CD4-positive, alpha-beta T cell treated with Interleukin-6 at 100 ng/mL for 8 hours (primary cell): Measurements from ENCODE around the gene CDKAL1.
"Not testable (repeated sequence)": the region's sequence is repeated elsewhere in the genome, so short reads cannot be mapped to it uniquely, and the experiment has no call there.

Experiments
- DNase-seq: peaks from one replicate; pipeline ENCODE4 v3.0.0-alpha.2; 2020; ENCODE audit warnings: mixed read lengths, low spot score

CDKAL1 gene

DNA sequence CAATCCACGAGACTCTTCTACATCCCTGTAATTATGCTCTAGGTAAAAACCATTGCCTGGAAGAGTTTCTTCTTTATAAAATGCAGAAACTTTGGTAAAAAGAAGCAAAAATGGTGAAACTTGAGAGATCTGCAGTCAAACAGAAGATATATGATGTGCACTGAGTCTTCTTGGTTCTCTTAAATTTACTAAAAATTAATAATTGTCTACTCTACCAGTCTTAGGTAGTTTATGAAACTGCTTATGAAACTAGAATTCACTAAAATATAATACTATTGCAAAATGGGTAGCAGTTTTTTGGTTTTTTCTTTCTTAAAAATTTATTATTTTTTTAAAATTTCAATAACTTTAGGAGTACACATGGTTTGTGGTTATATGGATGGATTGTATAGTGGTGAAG, 540.2 kb downstream of the CDKAL1 start:
- no peak for DNase-seq

- DNase-seq = no peak
Measured at GRCh38 chr6:21075986-21076385, 541.7 kb downstream of the CDKAL1 start.

DNA sequence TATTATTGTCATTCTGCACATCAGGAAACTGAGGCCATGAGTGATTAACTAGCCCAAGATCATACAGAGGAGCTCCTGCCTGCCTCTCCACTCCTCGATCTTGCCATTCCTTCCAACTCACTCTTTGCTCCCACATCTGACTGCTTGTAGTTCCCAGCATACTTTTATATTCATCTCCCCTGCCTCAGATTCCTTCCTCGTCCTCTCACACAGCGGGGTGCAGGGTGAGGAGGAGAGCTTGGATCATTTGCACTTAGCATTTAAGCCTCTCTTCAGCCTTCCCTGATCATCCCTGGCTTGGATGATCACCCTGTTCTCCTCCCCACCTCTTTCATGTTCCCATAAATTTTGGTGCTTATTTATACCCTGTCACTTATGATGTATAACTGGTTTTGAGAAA, 544.2 kb downstream of the CDKAL1 start:
- DNase-seq = no peak

- DNase-seq = no peak
Measured at GRCh38 chr6:21079468-21080048, 545.3 kb downstream of the CDKAL1 start.

- no peak for DNase-seq
Measured at GRCh38 chr6:21080221-21080620, 546.0 kb downstream of the CDKAL1 start.

GRCh38 chr6:21082091-21082490, 547.8 kb downstream of the CDKAL1 start:
- DNase-seq = no peak

DNA sequence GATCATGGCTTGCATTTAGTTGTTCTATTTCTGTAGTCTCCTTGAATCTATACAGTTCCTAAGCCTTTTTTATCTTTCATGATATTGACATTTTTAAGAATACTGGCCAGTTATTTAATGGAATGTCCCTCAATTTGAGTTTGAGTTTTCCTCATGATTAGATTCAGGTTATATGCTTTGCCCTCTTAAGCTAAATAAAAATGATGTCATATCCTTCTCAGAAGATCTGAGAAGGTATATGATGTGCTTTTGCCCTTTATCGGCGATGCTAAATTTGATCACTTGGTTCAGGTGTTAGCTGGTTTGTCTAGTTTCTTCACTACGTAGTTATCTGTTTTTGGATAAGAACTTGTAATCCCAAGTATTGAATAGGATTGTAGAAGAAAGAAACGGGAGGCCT, 549.5 kb downstream of the CDKAL1 start:
- no peak for DNase-seq

DNA sequence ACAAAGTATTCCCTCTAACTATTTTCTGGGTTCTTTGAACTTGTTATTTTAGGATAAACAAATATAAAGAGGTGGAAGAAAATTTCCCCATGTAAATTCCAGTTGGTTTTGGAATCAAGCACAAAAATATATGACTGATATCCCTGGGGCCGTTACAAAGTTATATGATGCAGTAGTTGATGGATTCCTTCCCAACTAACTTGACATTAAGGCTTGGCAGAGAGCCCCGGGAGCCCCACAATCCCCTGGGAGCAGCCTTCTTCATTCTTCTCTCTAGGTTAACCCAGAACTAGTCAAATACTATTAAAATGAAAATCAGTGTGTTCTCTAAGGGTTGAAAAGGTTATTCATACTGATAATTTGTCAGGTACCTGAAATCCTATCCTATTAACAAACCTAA, 550.4 kb downstream of the CDKAL1 start:
- no peak for DNase-seq

DNA sequence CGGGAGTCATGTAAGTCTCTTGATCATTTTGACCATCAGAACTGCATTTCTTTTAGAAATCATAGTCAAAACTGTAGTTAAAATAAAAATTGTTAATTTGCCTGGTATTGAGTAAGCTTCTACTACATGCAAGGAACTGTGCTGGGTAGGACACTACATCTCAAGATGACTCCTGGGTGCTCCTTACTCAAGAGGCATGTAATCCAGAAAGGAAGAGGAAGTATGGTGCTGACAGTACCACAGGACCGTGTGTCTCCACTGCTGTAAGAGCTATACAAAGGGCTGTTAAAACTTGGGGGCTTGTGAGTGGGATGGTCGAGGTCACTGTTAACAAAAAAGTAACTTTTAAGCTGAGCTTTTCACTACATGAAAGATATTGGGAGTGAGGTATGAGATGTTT, 551.0 kb downstream of the CDKAL1 start:
- no peak for DNase-seq

DNA sequence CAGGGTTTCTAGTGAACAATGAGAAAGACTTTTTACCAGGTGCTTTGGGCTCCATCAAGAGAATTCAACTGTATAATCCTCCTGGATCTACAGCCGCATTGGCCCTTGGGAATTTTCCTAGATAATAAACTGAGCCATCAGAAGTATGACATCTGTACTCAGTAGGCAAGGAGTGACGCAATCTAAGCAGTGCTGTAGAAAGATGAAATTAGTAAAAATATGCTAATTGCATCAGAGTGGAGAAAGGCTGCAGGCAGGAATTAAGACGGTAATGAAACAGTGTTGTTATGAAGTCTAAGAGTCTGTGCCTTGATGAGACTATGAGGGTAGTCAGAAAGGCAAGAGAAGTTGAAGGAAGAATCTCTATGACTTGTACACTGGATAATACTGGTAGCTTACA, 551.4 kb downstream of the CDKAL1 start:
- DNase-seq = no peak

- no peak for DNase-seq
Measured at GRCh38 chr6:21087188-21087587, 552.9 kb downstream of the CDKAL1 start.

DNA sequence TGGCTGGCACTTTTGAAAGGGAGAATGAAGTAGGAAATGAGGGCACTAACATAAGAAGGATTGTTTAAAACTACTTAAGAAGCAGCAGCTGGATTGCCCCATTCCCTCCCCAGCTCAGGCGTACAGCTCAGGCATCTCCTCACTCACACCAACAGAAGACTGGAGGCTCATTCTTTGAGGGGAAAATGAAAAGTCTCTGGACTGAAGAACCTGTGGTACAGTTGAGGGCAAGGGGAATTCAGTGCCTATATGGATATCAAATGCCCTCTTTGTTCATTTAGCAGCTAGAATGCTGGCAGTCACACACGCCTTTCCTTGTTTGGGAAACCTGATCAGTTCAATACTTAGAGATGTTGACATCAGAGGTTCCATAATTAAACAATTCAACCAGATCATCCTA, 557.2 kb downstream of the CDKAL1 start:
- no peak for DNase-seq

GRCh38 chr6:21092231-21092772, 558.0 kb downstream of the CDKAL1 start:
- not testable (repeated sequence) for DNase-seq

DNA sequence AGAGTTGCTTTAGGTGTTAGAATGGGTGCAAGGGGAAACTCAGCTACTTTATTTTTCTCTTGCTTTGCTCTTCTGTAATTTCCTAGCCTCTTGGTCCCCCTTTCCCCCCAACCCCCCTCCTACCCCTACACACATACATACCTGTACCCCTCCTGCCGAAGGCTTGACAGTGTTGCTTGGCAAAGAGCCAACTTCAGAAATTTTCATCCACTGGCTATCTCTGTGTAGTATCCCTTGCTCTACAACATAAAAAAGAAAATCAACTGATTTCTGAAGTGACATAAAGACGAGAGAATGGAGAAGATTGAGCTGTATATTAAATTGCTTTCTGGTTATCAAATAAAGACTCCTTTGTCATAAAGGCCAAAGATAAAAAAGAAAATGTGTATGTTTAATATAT, 561.2 kb downstream of the CDKAL1 start:
- DNase-seq = no peak

GRCh38 chr6:21098134-21098533, 563.9 kb downstream of the CDKAL1 start:
- DNase-seq = no peak

DNA sequence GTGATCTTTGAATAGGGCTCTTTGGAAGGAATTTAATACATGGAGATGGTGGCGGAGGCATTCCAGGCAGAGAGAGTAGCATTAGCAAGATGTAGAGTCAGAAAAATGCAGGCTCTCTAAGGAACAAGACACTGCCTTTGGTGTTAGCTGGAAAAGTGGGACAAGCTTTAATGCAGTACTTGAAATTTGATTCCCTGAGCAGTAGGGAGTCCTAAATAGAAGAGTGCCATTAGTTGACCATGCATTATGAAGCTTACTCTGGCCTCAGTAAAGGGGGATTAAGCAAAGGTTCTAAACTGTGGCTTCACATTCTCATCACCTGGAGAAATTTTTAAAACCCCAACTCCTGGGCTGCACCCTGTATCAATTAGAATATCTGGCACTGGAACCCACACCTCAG, 564.5 kb downstream of the CDKAL1 start:
- no peak for DNase-seq

DNA sequence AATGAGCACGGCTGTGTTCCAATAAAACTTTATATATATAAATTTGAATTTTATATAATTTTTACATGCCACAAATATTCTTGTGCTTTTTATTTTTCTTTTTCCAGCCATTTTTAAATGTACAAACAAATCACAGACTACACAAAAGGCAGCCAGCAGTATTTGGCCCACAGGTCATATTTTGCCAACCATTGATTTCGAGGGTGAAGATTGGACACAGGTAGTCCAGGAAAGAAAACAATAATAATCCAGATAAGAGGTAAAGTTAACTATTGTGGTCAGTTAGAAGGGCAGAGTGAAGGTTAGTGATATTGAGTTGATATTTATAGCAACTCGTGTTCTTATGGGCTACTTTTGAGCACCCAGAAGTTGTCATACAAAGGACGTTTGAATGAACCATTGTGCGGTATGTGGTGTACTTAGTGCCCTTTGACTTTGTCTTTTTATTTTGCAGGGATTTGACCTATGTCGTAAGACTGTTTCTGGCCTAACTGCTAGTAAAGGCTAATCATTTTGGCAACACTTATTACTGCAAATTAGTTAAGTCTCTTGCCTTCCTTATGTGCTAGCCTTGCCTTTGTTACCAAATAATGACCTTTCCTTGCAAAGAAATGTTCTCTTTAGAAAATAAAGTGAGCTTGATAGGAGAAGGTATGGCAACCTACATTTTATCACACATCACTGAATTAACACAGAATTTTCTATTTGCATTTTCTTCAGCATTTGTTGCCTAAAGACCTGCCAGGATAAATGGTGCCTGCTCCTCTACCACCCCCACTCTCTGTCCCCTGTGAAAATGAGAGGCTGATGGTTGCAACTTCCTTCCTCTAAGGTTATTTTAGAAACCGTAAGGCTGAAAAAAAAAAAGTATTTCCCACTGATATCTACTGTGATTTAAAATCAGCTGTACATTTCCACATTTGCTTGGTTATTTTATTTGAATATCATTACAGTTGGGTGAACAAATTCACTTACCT, 565.4 kb downstream of the CDKAL1 start:
- DNase-seq = no peak

GRCh38 chr6:21100991-21101390, 566.7 kb downstream of the CDKAL1 start:
- DNase-seq = no peak

GRCh38 chr6:21101694-21102093, 567.4 kb downstream of the CDKAL1 start:
- DNase-seq = no peak

DNA sequence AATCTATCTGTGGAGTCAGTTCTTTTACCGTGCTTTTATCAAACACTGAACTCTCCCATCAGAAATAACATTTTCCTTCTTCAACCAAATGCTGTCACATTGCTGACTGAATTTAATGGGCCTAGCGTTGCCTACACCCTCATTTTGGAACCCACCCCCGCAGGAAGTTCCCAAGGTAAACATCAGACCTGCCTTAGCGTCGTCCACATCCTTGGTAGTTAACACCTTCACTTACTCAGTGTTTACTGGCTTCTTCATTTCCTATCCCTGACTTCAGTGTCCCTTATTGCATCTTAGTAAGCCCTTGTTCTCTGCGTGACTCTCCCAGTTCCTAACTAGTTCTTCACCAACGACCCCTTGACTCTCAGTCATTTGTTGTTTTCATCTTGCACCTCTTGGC, 567.9 kb downstream of the CDKAL1 start:
- DNase-seq = no peak

- DNase-seq = no peak
Measured at GRCh38 chr6:21102624-21103023, 568.4 kb downstream of the CDKAL1 start.

DNA sequence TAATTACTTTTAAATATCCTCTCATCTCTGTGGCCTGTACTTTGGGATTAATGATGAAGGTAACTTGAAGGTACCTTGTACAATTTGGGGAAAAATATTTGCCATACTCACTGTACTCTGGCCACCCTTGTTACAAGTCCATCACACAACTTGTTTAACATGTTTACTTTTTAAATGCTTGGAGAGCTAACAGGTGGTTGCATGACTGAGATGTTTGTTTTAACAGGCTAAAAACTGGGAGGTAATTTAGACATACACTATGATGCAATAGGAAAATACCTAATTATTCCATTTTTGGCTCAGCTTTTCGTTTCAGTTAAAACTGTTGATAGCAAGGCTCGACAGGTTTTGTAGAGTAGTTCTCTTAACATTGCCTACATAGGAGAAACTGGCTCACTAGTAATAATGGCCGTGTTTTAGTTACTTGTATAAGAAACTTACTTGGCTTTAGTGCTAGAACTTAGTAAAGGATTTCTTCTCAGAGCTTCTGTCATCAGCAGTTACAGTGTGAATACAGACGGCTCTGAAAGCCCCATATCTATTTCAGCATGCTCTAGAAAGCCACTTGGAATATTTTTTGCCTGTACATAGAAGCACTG, 569.5 kb downstream of the CDKAL1 start:
- no peak for DNase-seq

GRCh38 chr6:21104288-21104687, 570.0 kb downstream of the CDKAL1 start:
- DNase-seq = no peak
